ENCODE results near the gene SNX13. TPM values are rescaled to one million over a fixed set of nuclear protein-coding genes. Genes with fewer than 3 reads are reported as not detected.

Gene SNX13
- total and polyA plus RNA-seq, 9 of the 15 experiments (the other 6 are each of a cell fraction or from before 2014, with no cell fraction given): 5.6 to 33.2 (median 25.4) TPM

DNA sequence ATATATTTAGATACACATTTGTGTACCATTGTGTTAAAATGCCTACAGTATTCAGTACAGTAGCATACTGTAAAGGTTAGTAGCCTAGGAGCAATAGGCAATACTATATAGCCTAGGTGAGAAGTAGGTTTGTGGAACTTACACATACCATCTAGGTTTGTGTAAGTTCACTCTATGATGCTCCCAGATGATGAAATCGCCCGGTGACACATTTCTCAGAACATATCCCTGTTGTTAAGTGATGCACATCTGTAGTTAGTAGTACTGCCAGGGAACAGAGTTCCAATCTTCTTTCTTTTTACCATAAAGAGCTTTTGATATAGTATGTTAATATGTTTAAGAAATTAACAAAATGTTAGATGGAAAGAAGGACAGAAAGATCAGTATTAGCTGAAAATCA, 138.2 kb downstream of the SNX13 start (continued):
- TF ChIP-seq, protein P1, sequence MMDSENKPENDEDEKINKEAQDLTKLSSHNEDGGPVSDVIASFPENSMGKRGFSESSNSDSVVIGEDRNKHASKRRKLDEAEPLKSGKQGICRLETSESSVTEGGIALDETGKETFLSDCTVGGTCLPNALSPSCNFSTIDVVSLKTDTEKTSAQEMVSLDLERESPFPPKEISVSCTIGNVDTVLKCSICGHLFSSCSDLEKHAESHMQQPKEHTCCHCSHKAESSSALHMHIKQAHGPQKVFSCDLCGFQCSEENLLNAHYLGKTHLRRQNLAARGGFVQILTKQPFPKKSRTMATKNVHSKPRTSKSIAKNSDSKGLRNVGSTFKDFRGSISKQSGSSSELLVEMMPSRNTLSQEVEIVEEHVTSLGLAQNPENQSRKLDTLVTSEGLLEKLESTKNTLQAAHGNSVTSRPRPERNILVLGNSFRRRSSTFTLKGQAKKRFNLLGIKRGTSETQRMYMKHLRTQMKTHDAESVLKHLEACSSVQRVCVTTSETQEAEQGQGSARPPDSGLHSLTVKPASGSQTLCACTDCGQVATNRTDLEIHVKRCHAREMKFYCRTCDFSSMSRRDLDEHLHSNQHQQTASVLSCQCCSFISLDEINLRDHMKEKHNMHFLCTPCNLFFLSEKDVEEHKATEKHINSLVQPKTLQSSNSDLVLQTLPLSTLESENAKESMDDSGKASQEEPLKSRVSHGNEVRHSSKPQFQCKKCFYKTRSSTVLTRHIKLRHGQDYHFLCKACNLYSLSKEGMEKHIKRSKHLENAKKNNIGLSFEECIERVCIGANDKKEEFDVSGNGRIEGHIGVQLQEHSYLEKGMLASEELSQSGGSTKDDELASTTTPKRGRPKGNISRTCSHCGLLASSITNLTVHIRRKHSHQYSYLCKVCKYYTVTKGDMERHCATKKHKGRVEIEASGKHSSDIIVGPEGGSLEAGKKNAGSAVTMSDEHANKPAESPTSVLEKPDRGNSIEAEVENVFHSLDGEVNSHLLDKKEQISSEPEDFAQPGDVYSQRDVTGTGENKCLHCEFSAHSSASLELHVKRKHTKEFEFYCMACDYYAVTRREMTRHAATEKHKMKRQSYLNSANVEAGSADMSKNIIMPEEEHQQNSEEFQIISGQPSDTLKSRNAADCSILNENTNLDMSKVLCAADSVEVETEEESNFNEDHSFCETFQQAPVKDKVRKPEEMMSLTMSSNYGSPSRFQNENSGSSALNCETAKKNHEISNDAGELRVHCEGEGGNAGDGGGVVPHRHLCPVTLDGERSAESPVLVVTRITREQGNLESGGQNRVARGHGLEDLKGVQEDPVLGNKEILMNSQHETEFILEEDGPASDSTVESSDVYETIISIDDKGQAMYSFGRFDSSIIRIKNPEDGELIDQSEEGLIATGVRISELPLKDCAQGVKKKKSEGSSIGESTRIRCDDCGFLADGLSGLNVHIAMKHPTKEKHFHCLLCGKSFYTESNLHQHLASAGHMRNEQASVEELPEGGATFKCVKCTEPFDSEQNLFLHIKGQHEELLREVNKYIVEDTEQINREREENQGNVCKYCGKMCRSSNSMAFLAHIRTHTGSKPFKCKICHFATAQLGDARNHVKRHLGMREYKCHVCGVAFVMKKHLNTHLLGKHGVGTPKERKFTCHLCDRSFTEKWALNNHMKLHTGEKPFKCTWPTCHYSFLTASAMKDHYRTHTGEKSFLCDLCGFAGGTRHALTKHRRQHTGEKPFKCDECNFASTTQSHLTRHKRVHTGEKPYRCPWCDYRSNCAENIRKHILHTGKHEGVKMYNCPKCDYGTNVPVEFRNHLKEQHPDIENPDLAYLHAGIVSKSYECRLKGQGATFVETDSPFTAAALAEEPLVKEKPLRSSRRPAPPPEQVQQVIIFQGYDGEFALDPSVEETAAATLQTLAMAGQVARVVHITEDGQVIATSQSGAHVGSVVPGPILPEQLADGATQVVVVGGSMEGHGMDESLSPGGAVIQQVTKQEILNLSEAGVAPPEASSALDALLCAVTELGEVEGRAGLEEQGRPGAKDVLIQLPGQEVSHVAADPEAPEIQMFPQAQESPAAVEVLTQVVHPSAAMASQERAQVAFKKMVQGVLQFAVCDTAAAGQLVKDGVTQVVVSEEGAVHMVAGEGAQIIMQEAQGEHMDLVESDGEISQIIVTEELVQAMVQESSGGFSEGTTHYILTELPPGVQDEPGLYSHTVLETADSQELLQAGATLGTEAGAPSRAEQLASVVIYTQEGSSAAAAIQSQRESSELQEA (IDR thresholded peaks at IDR 0.05; ENCODE audit: low read depth): no peak
- TF ChIP-seq FUS (optimal IDR thresholded peaks at IDR 0.05; ENCODE audit: low read depth, low read length): no peak

Data from K562 (cell line).